GM19193 (cell line): ENCODE data around the gene CCNH.
A peak's percentile ranks its signal among the peaks of the same experiment; 100 is the strongest.

Experiments
- POLR2A ChIP-seq: IDR thresholded peaks from 4 replicates; pipeline ENCODE4 v1.6.1; 2011; ENCODE audit not compliant: insufficient read depth, insufficient read length; ENCODE audit errors: extremely low read depth

The CCNH gene

GRCh38 chr5:87412630-87413342 is at the start of gene CCNH:
CCNH (minus strand) TSS chr5:87412930; CDS start chr5:87412794, 136 bp downstream.
- peak; percentile 92 for TF ChIP-seq POLR2A

- TF ChIP-seq POLR2A: no peak
Measured at GRCh38 chr5:87457706-87458105, 45.0 kb upstream of the CCNH start.

- no peak for TF ChIP-seq POLR2A
Measured at GRCh38 chr5:87453801-87454200, 41.1 kb upstream of the CCNH start.

GRCh38 chr5:87452837-87453236 is 40.1 kb upstream of the CCNH start:
- TF ChIP-seq POLR2A: no peak

GRCh38 chr5:87442419-87442818 is 29.7 kb upstream of the CCNH start:
- no peak for TF ChIP-seq POLR2A

- TF ChIP-seq POLR2A: no peak
Measured at GRCh38 chr5:87438231-87438630, 25.5 kb upstream of the CCNH start.

GRCh38 chr5:87437724-87438123 is 25.0 kb upstream of the CCNH start:
- no peak for TF ChIP-seq POLR2A

- no peak for TF ChIP-seq POLR2A
Measured at GRCh38 chr5:87435144-87435694, 22.5 kb upstream of the CCNH start.

- TF ChIP-seq POLR2A: no peak
Measured at GRCh38 chr5:87434461-87434860, 21.7 kb upstream of the CCNH start.

- no peak for TF ChIP-seq POLR2A
Measured at GRCh38 chr5:87433945-87434344, 21.2 kb upstream of the CCNH start.

- no peak for TF ChIP-seq POLR2A
Measured at GRCh38 chr5:87432460-87432859, 19.7 kb upstream of the CCNH start.

GRCh38 chr5:87430863-87431457 is 18.2 kb upstream of the CCNH start:
- no peak for TF ChIP-seq POLR2A

- no peak for TF ChIP-seq POLR2A
Measured at GRCh38 chr5:87423755-87424154, 11.0 kb upstream of the CCNH start.

GRCh38 chr5:87421307-87421706 is 8.6 kb upstream of the CCNH start:
- TF ChIP-seq POLR2A: no peak

GRCh38 chr5:87418506-87418905 is 5.8 kb upstream of the CCNH start:
- TF ChIP-seq POLR2A: no peak

GRCh38 chr5:87413343-87413645 is 564 bp upstream of the CCNH start:
- no peak for TF ChIP-seq POLR2A

- no peak for TF ChIP-seq POLR2A
Measured at GRCh38 chr5:87411973-87412629, 629 bp downstream of the CCNH start.

- no peak for TF ChIP-seq POLR2A
Measured at GRCh38 chr5:87411586-87411972, 1.2 kb downstream of the CCNH start.
